ENCODE measurements around the gene RPL37.

DNA sequence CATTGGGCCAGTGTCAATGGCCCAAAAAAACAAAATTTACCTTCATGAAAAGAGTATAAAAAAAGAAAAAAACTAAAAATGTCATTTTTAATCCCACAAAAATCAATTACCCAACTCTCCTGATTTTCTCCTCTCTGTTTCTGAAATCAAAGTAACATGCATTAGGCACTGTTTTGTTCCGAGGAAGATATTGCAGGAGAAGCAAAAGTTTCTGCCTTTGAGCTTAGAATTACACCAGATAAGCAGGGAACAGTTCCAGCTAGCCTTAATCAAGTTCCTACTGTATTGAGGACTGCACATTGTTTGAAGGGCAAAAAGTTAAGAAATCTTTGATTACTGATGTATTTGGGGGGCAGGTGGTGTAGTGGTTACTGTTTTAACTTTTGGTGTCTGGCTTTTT is 35.8 kb downstream of the RPL37 start:
- TF ChIP-seq CTCF (IDR thresholded peaks at IDR 0.05) (no peak), POLR2A (IDR thresholded peaks at IDR 0.05) (no peak)
